Measurements from ENCODE around the gene TAB3.

Gene TAB3

DNA sequence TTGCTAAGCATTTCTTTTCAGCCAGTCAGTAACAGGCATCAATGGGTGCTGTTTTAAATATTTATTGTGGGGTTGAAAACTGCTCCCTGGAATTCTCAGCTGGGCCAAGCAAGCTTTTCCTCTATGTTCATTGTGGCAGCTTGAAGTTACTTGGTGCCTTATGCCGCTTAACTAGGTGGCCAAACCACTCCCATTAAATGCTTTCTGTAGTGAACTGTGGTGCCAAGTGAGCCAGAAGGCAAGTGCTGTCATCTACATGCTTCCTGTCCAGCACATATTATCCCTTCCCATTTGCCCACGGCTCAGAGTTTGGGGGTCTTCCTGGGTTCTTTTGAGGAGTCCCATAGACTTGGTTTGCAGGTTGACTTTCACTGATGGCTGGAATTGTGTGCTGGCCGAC is 64.8 kb downstream of the TAB3 start:
- TF ChIP-seq, protein P1, sequence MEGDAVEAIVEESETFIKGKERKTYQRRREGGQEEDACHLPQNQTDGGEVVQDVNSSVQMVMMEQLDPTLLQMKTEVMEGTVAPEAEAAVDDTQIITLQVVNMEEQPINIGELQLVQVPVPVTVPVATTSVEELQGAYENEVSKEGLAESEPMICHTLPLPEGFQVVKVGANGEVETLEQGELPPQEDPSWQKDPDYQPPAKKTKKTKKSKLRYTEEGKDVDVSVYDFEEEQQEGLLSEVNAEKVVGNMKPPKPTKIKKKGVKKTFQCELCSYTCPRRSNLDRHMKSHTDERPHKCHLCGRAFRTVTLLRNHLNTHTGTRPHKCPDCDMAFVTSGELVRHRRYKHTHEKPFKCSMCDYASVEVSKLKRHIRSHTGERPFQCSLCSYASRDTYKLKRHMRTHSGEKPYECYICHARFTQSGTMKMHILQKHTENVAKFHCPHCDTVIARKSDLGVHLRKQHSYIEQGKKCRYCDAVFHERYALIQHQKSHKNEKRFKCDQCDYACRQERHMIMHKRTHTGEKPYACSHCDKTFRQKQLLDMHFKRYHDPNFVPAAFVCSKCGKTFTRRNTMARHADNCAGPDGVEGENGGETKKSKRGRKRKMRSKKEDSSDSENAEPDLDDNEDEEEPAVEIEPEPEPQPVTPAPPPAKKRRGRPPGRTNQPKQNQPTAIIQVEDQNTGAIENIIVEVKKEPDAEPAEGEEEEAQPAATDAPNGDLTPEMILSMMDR (IDR thresholded peaks at IDR 0.05), result no peak
- TF ChIP-seq ZFX (IDR thresholded peaks at IDR 0.05; ENCODE audit: borderline replicate concordance), result no peak
- H3K27ac ChIP-seq, result no peak overlapping the region

DNA sequence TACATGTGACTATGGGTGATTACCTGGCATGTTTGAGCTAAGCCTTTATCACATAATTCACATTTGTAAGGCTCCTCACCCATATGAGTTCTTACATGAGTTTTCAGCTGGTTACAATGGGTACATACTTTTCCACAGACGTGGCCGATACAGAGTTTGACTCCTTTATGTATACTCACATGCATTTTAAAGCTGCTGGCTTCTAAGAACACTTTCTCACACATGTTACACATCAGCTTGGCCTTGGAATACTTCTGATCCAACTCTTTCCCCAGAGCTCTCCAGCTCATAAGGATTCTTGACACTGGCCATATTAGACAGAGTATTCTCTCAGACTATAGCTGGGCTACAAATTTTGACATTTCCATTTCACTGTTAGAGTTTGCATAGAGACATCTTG is 66.3 kb downstream of the TAB3 start:
- no peak overlapping the region for H3K27ac ChIP-seq
- no peak for TF ChIP-seq ZFX (IDR thresholded peaks at IDR 0.05; ENCODE audit: borderline replicate concordance)
- TF ChIP-seq, protein P1 (IDR thresholded peaks at IDR 0.05), result no peak

DNA sequence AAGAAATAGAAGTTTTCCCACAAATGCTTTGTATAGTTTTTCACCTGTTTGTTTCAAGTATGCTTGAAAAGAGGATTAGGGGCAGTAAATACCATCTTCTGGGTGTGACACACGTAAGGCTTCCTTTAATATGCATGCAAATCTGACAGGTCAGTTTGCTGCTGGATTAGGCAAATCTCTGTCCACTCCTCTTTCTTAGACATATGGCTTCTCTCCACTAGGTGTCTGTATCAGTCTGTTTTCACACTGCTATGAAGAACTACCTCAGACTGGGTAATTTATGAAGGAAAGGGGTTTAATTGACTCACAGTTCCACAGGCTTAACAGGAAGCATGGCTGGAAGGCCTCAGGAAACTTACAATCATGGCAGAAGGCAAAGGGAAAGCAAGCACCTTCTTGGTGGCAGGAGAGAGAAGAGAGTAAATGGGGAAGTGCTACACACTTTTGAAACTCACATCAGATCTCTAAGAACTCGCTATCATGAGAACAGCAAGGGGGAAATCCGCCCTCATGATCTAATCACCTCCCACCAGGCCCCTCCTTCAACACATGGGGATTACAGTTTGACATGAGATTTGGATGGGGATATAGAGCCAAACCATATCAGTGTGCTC is 66.9 kb downstream of the TAB3 start:
- TF ChIP-seq ZFX (IDR thresholded peaks at IDR 0.05; ENCODE audit: borderline replicate concordance), result no peak
- H3K27ac ChIP-seq, result no peak overlapping the region

DNA sequence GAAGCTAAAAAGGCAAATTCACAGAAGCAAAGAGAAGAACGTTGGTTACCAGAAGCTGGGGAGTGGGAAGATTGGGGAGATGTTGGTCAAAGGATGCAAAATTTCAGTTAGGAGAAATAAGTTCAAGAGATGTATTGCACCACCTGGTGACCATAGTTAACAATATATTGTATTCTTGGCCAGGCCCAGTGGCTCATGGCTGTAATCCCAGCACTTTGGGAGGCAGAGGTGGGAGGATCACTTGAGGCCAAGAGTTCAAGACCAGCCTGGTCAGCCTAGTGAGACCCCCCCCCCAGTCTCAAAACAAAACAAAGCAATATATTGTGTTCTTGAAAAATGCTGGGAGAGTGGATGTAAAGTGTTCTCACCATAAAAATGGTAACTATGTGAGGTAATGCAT is 67.9 kb downstream of the TAB3 start:
- no peak for TF ChIP-seq ZFX (IDR thresholded peaks at IDR 0.05; ENCODE audit: borderline replicate concordance)
- TF ChIP-seq, protein P1 (IDR thresholded peaks at IDR 0.05), result no peak
- no peak overlapping the region for H3K27ac ChIP-seq

DNA sequence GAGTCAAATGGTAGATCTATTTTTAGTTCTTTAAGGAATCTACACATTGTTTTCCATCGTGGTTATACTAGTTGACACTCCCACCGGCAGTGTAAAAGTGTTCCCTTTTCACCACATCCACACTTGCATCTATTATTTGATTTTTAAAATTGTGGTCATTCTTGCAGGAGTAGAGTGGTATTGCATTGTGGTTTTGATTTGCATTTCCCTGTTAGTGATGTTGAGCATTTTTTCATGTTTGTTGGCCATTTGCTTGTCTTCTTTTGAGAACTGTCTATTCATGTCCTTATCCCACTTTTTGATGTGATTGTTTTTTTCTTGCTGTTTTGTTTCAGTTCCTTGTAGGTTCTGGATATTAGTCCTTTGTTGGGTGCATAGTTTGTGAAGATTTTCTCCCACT is 70.0 kb downstream of the TAB3 start:
- H3K27ac ChIP-seq, result no peak overlapping the region
- no peak for TF ChIP-seq ZFX (IDR thresholded peaks at IDR 0.05; ENCODE audit: borderline replicate concordance)
- TF ChIP-seq, protein P1 (IDR thresholded peaks at IDR 0.05), result no peak

DNA sequence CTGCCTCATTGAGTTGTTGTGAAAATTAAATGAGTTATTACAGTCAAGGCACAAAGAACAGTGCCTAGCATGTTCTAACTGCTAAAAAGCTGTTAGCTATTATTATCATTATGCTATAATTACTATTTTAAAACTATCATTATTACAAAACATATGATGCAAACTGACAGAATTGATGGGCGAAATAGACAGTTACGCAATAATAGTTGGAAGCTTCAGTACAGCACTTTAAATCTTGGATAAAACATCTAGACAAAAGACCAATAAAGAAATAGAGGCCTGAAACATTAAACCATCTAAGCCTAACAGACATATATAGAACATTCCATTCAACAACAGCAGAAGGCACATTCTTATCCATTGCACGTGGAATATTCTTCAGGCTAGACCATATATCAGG is 73.0 kb downstream of the TAB3 start:
- TF ChIP-seq ZFX (IDR thresholded peaks at IDR 0.05; ENCODE audit: borderline replicate concordance), result no peak
- TF ChIP-seq, protein P1 (IDR thresholded peaks at IDR 0.05), result no peak
- H3K27ac ChIP-seq, result no peak overlapping the region

DNA sequence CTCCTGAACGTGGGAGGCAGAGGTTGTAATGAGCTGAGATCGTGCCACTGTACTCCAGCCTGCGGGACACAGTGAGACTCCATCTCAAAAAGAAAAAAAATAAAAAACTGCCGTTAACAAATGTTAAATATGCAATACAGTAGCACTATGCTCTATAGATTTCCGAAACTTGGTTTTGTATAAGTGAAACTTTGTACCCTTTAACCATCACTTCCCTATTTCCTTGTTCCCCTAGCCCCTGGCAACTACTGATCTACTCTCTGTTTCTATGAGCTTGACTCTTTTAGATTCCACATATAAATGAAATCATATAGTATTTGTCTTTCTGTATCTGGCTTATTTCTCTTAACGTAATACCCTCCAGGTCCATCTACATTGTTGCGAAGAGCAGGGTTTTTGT is 74.1 kb downstream of the TAB3 start:
- no peak overlapping the region for H3K27ac ChIP-seq
- no peak for TF ChIP-seq ZFX (IDR thresholded peaks at IDR 0.05; ENCODE audit: borderline replicate concordance)
- TF ChIP-seq, protein P1 (IDR thresholded peaks at IDR 0.05), result no peak

DNA sequence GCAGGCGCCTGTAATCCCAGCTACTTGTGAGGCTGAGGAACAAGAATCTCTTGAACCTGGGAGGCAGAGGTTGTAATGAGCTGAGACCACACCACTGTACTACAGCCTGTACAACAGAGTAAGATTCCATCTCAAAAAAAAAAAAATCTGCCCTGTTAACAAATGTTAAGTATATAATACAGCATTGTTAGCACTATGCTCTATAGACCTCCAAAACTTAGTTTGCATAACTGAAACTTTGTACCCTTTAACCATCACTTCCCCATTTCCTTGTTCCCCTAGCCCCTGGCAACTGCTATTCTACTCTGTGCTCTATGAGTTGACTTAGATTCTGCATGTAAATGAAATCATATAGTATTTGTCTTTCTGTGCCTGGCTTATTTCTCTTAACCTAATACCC is 76.7 kb downstream of the TAB3 start:
- H3K27ac ChIP-seq, result no peak overlapping the region
- TF ChIP-seq, protein P1 (IDR thresholded peaks at IDR 0.05), result no peak
- TF ChIP-seq ZFX (IDR thresholded peaks at IDR 0.05; ENCODE audit: borderline replicate concordance), result no peak
